IMR-90 (cell line): Measurements from ENCODE around the gene TEKT1. TPM values are rescaled to one million over a fixed set of nuclear protein-coding genes. Genes with fewer than 3 reads are reported as not detected.

ENCODE experiments used
- ATAC-seq: fragments of 200-7000 bp; cut with Tn5 transposase; 2 replicates; pipeline ENCODE4 v1.9.1; 2020; ENCODE audit warnings: low read depth, mild to moderate bottlenecking, moderate library complexity
- BruUV-seq: library from RNA; stranded (reverse); fragments of 400-500 nt; replicated peaks from 2 replicates; lab custom pipeline; 2021; lab: Mats Ljungman, UMichigan
- CTCF ChIA-PET: fragments of 300-600 bp; formaldehyde crosslinking; extraction: SDS; loops from one replicate; lab custom pipeline; 2021; ENCODE audit warnings: antibody characterized with exemption; lab: Yijun Ruan, JAX
- POLR2A ChIA-PET: fragments of 300-600 bp; sonication (Branson Sonifier 250); formaldehyde crosslinking; loops from one replicate; lab custom pipeline; 2022; ENCODE audit warnings: antibody characterized with exemption; ENCODE audit not compliant: unreplicated experiment; lab: Charles Lee
- DNase-seq: peaks from one replicate; pipeline ENCODE4 v3.0.0; 2013
- H2AFZ ChIP-seq: replicated peaks from 2 replicates; pipeline ENCODE3; 2013; ENCODE audit warnings: low read length, mild to moderate bottlenecking; ENCODE audit not compliant: poor library complexity
- H2AK5ac ChIP-seq: 2 replicates; pipeline ENCODE4 v1.6.1; 2013; ENCODE audit warnings: low read depth, low read length, inconsistent platforms
- H2AK9ac ChIP-seq: replicated peaks from 2 replicates; pipeline ENCODE3; 2013; ENCODE audit warnings: mild to moderate bottlenecking, low read depth, low read length, moderate library complexity; ENCODE audit not compliant: poor library complexity
- H2BK120ac ChIP-seq: 2 replicates; pipeline ENCODE4 v1.6.1; 2013; ENCODE audit warnings: low read depth, low read length, inconsistent platforms
- H2BK15ac ChIP-seq: 3 replicates; pipeline ENCODE4 v1.6.1; 2013; ENCODE audit warnings: low read depth, low read length, inconsistent platforms
- H2BK20ac ChIP-seq: 2 replicates; pipeline ENCODE4 v1.6.1; 2013; ENCODE audit warnings: low read depth, mild to moderate bottlenecking, inconsistent platforms, low read length, moderate library complexity
- H2BK5ac ChIP-seq: 2 replicates; pipeline ENCODE4 v1.6.1; 2013; ENCODE audit warnings: mild to moderate bottlenecking, low read depth, low read length, inconsistent platforms; ENCODE audit not compliant: poor library complexity, severe bottlenecking
- H3K14ac ChIP-seq: replicated peaks from 2 replicates; pipeline ENCODE4 v1.6.1; 2013; ENCODE audit warnings: low read depth, low read length, inconsistent platforms
- H3K18ac ChIP-seq: 2 replicates; pipeline ENCODE4 v1.6.1; 2013; ENCODE audit warnings: low read depth, low read length, control low read depth
- H3K23ac ChIP-seq: 2 replicates; pipeline ENCODE4 v1.6.1; 2013; ENCODE audit warnings: low read depth, low read length, inconsistent platforms
- H3K27ac ChIP-seq: 2 replicates; pipeline ENCODE4 v1.5.1; 2013; ENCODE audit warnings: mild to moderate bottlenecking, control low read depth, low read length; ENCODE audit not compliant: insufficient read depth
- H3K27me3 ChIP-seq: 2 replicates; pipeline ENCODE4 v1.6.1; 2013; ENCODE audit warnings: low read length; ENCODE audit not compliant: control insufficient read depth, insufficient read depth
- H3K36me3 ChIP-seq: 2 replicates; pipeline ENCODE4 v1.6.1; 2013; ENCODE audit warnings: low read length, mixed read lengths; ENCODE audit not compliant: control insufficient read depth, insufficient read depth
- H3K4ac ChIP-seq: 2 replicates; pipeline ENCODE4 v1.6.1; 2013; ENCODE audit warnings: low read depth, low read length, inconsistent platforms
- H3K4me1 ChIP-seq: 2 replicates; pipeline ENCODE4 v1.6.1; 2013; ENCODE audit warnings: low read length, mixed read lengths; ENCODE audit not compliant: control insufficient read depth, insufficient read depth
- H3K4me2 ChIP-seq: 2 replicates; pipeline ENCODE4 v1.6.1; 2013; ENCODE audit warnings: low read depth, mild to moderate bottlenecking, control low read depth, low read length, moderate library complexity
- H3K4me3 ChIP-seq: 2 replicates; pipeline ENCODE4 v1.5.1; 2013; ENCODE audit warnings: low read depth, mild to moderate bottlenecking, control low read depth, low read length, moderate library complexity; ENCODE audit not compliant: insufficient read depth
- H3K56ac ChIP-seq: 2 replicates; pipeline ENCODE4 v1.6.1; 2013; ENCODE audit warnings: low read length, inconsistent platforms; ENCODE audit not compliant: insufficient read depth; ENCODE audit errors: extremely low read depth
- H3K79me1 ChIP-seq, 2 experiments: 2 replicates each; pipeline ENCODE4 v1.6.1; 2013; ENCODE audit warnings: low read length in 2 of 2, inconsistent platforms in 1 of 2, low read depth in 1 of 2
- H3K9ac ChIP-seq: 2 replicates; pipeline ENCODE4 v1.6.1; 2013; ENCODE audit warnings: low read depth, low read length, control low read depth
- H3K9me1 ChIP-seq: 2 replicates; pipeline ENCODE4 v1.6.1; 2013; ENCODE audit warnings: low read length, inconsistent platforms; ENCODE audit not compliant: insufficient read depth
- H3K9me3 ChIP-seq: 2 replicates; pipeline ENCODE4 v1.6.1; 2013; ENCODE audit warnings: low read length; ENCODE audit not compliant: control insufficient read depth, insufficient read depth
- H4K20me1 ChIP-seq: 2 replicates; pipeline ENCODE4 v1.6.1; 2013; ENCODE audit warnings: low read length, inconsistent platforms; ENCODE audit not compliant: insufficient read depth
- H4K5ac ChIP-seq: 2 replicates; pipeline ENCODE4 v1.6.1; 2013; ENCODE audit warnings: mild to moderate bottlenecking, low read depth, low read length, control low read depth
- H4K8ac ChIP-seq, 2 experiments: 2 replicates each; pipeline ENCODE4 v1.6.1; 2013; ENCODE audit warnings: low read depth in 2 of 2, low read length in 2 of 2, control low read depth in 1 of 2, inconsistent platforms in 1 of 2
- H4K91ac ChIP-seq: 2 replicates; pipeline ENCODE4 v1.6.1; 2013; ENCODE audit warnings: low read depth, low read length, inconsistent platforms; ENCODE audit not compliant: insufficient read depth
- BHLHE40 ChIP-seq: fragments of 150-350 bp; IDR thresholded peaks from 2 replicates; pipeline ENCODE4 v1.6.1; 2016; ENCODE audit warnings: mild to moderate bottlenecking, low read depth, low read length
- CHD1 ChIP-seq: IDR thresholded peaks from 2 replicates; pipeline ENCODE4 v1.6.1; 2012; ENCODE audit warnings: low read depth, low read length, improper control_type of control experiment
- CTCF ChIP-seq: conservative IDR thresholded peaks from 2 replicates; pipeline ENCODE4 v1.5.1; 2012; ENCODE audit warnings: mild to moderate bottlenecking, low read depth, low read length, improper control_type of control experiment
- FOS ChIP-seq: fragments of 150-350 bp; IDR thresholded peaks from 2 replicates; pipeline ENCODE4 v1.6.1; 2016; ENCODE audit warnings: low read depth, low read length
- MAZ ChIP-seq: IDR thresholded peaks from 2 replicates; pipeline ENCODE4 v1.6.1; 2012; ENCODE audit warnings: low read depth, mild to moderate bottlenecking, low read length, improper control_type of control experiment, moderate library complexity, borderline replicate concordance
- MXI1 ChIP-seq: IDR thresholded peaks from 2 replicates; pipeline ENCODE4 v1.6.1; 2012; ENCODE audit warnings: low read depth, mild to moderate bottlenecking, low read length, moderate library complexity, borderline replicate concordance
- POLR2A ChIP-seq: IDR thresholded peaks from 2 replicates; pipeline ENCODE4 v1.6.1; 2012; ENCODE audit warnings: mild to moderate bottlenecking, low read depth, low read length
- RAD21 ChIP-seq: IDR thresholded peaks from 2 replicates; pipeline ENCODE4 v1.6.1; 2012; ENCODE audit warnings: low read length, improper control_type of control experiment
- RCOR1 ChIP-seq: IDR thresholded peaks from 2 replicates; pipeline ENCODE4 v1.6.1; 2012; ENCODE audit warnings: mild to moderate bottlenecking, low read length, improper control_type of control experiment; ENCODE audit not compliant: insufficient replicate concordance
- RFX5 ChIP-seq: IDR thresholded peaks from 2 replicates; pipeline ENCODE4 v1.8.0; 2012; ENCODE audit warnings: low read depth, mild to moderate bottlenecking, low read length, moderate library complexity
- USF2 ChIP-seq: fragments of 150-350 bp; IDR thresholded peaks from 2 replicates; pipeline ENCODE4 v1.6.1; 2017; ENCODE audit warnings: mild to moderate bottlenecking, antibody characterized with exemption, low read length, low read depth
- WGBS, 2 experiments: methylation state at CpG; one replicate each; pipeline versions ENCODE4 v1.1.5 to v1.1.7; 2013; ENCODE audit warnings: missing lambda C conversion rate in 2 of 2; ENCODE audit not compliant: insufficient read length in 1 of 2; ENCODE audit errors: extremely low coverage in 2 of 2; 5-methylcytosine and 5-hydroxymethylcytosine counted together
- dilution Hi-C: fragments of 300-500 bp; cut with HindIII; formaldehyde crosslinking; loops from one replicate; pipeline ENCODE4 v1.14.3; 2018; ENCODE audit warnings: low sequenced_read_pairs; ENCODE audit not compliant: unreplicated experiment
- in situ Hi-C: fragments of 300-500 bp; cut with MboI; formaldehyde crosslinking; loops from 3 replicates; pipeline ENCODE4 v1.14.3; 2019; ENCODE audit warnings: low sequenced_read_pairs, inconsistent platforms, mixed read lengths
- intact Hi-C: fragments of 100-400 bp; cut with micrococcal nuclease; formaldehyde crosslinking; loops from 2 replicates; pipeline ENCODE4 v1.10.0; 2022
- polyA plus RNA-seq, 3 experiments: library from polyadenylated mRNA; depleted of rRNA; stranded (reverse); fragments of >200 nt; gene quantifications; 2 replicates each; pipeline ENCODE4 v1.2.3, GENCODE V29; 2012; ENCODE audit warnings: low replicate concordance in 1 of 3
- total RNA-seq: library from RNA; depleted of rRNA; stranded (reverse); fragments of >200 nt; gene quantifications from 2 replicates; pipeline ENCODE4 v1.2.3, GENCODE V29; 2012

TEKT1 gene
- total and polyA plus RNA-seq, 2 of the 4 experiments (the other 2 are of a cell fraction) = not detected

GRCh38 chr17:6797718-6798351 lies 33.7 kb downstream of the TEKT1 start:
- Histone ChIP-seq H3K79me1 (no peaks in the 10 kb centered on the region), H4K91ac (no peak overlapping the region), H4K5ac (no peak overlapping the region), H3K36me3 (no peaks in the 10 kb centered on the region), H3K14ac (no peak overlapping the region), H3K4me3 (no peak overlapping the region), H3K18ac (no peak overlapping the region), H3K4me2 (no peak overlapping the region), H4K8ac (no peak overlapping the region), H2AK9ac (no peak overlapping the region), H2BK15ac (no peak overlapping the region), H2BK5ac (no peak overlapping the region), H3K9me1 (no peaks in the 10 kb centered on the region), H3K9me3 (no peaks in the 10 kb centered on the region), H3K4ac (no peak overlapping the region), H2BK20ac (no peak overlapping the region), H2AK5ac (no peak overlapping the region), H3K4me1 (no peaks in the 10 kb centered on the region), H3K23ac (no peak overlapping the region), H4K20me1 (no peaks in the 10 kb centered on the region), H2AFZ (no peak overlapping the region), H3K56ac (no peak overlapping the region), H3K9ac (no peak overlapping the region), H2BK120ac (no peak overlapping the region), H3K27me3 (peaks cover 8% of the 10 kb centered on the region), H3K27ac (no peak overlapping the region)
- POLR2A ChIA-PET = no interaction called here
- CTCF ChIA-PET = interaction anchor here (1.1 kb wide), 1 partner anchor 131 kb away, joined by 3 read pairs; no protein-coding TSS in a partner anchor
- no peak for TF ChIP-seq USF2
- no peak for TF ChIP-seq MXI1
- no peak for TF ChIP-seq RAD21
- no peak for TF ChIP-seq CHD1
- no peak for TF ChIP-seq BHLHE40
- no peak for TF ChIP-seq RFX5
- no peak for TF ChIP-seq CTCF
- TF ChIP-seq FOS = no peak
- no peak for TF ChIP-seq POLR2A
- no peak for TF ChIP-seq MAZ
- no peak for TF ChIP-seq RCOR1
- ATAC-seq (no peak), DNase-seq (no peak)
- 45% methylated on average over 2 of the region's 8 CpGs; no CpG with 5 or more reads in 1 of the 2 experiments for WGBS, 2 experiments
- dilution Hi-C loops = no loop called here
- intact Hi-C loops = no loop called here
- no TSS peak for BruUV-seq
- in situ Hi-C loops = loop anchor here (10.0 kb wide), 1 partner anchor 133 kb away; no protein-coding TSS in a partner anchor
